Measurements from ENCODE around the gene EEA1. TPM values are rescaled to one million over a fixed set of nuclear protein-coding genes. Genes with fewer than 3 reads are reported as not detected.
"Not testable (repeated sequence)": the region's sequence is repeated elsewhere in the genome, so short reads cannot be mapped to it uniquely, and the experiment has no call there.

The EEA1 gene
- total RNA-seq, 4 donors from 2014 or later, result 11.6 to 25.4 (median 21.7) TPM

- WGBS, 2 donors (ENCODE audit: low coverage in 1 of 2), result 93 to 100% methylated on average over 3 of the region's 3 CpGs
- TF ChIP-seq POLR2A (IDR thresholded peaks at IDR 0.05) (no peak), POLR2AphosphoS5 (IDR thresholded peaks at IDR 0.05) (no peak), CTCF (IDR thresholded peaks at IDR 0.05) (no peak), EP300 (IDR thresholded peaks at IDR 0.05; ENCODE audit: low read depth) (no peak)
These were observed 169.3 kb downstream of the EEA1 start for GRCh38 chr12:92759634-92760268.

GRCh38 chr12:92757597-92758121, 171.4 kb downstream of the EEA1 start:
- no peak overlapping the region for H3K4me3 ChIP-seq
- no peak for DNase-seq
- in situ Hi-C loops (cut with MboI; ENCODE audit: low pct_ligation_motif_present in 1 of 4, low pct_unique_long_range_greater_than_20kb in 1 of 4, low sequenced_read_pairs in 3 of 4), result no loop called here
- no peaks in the 10 kb centered on the region for H3K36me3 ChIP-seq
- TF ChIP-seq CTCF (IDR thresholded peaks at IDR 0.05), result no peak
- no peak for TF ChIP-seq POLR2A (IDR thresholded peaks at IDR 0.05)
- no peak for TF ChIP-seq POLR2AphosphoS5 (IDR thresholded peaks at IDR 0.05)
- TF ChIP-seq EP300 (IDR thresholded peaks at IDR 0.05; ENCODE audit: low read depth), result no peak
- no peaks in the 10 kb centered on the region for H3K4me1 ChIP-seq
- H3K27ac ChIP-seq, result no peak overlapping the region
- H3K9me3 ChIP-seq, result no peaks in the 10 kb centered on the region
- intact Hi-C loops (cut with DNase I; ENCODE audit: low total_unique reads), result no loop called here
- 75 to 85% methylated on average over 5 of the region's 5 CpGs for WGBS, 2 donors (ENCODE audit: low coverage in 1 of 2)
- H3K27me3 ChIP-seq, result no peaks in the 10 kb centered on the region

More at GRCh38 chr12:92759634-92760268, 169.3 kb downstream of the EEA1 start:
- no peak overlapping the region for H3K4me3 ChIP-seq
- DNase-seq, result no peak
- no peak overlapping the region for H3K27ac ChIP-seq
- no peaks in the 10 kb centered on the region for H3K36me3 ChIP-seq
- no peaks in the 10 kb centered on the region for H3K4me1 ChIP-seq
- intact Hi-C loops (cut with DNase I; ENCODE audit: low total_unique reads), result no loop called here
- no peaks in the 10 kb centered on the region for H3K27me3 ChIP-seq
- in situ Hi-C loops (cut with MboI; ENCODE audit: low pct_ligation_motif_present in 1 of 4, low pct_unique_long_range_greater_than_20kb in 1 of 4, low sequenced_read_pairs in 3 of 4), result no loop called here
- H3K9me3 ChIP-seq, result no peaks in the 10 kb centered on the region

- DNase-seq, result no peak
- H3K36me3 ChIP-seq, result no peaks in the 10 kb centered on the region
- H3K4me1 ChIP-seq, result no peaks in the 10 kb centered on the region
- H3K4me3 ChIP-seq, result no peak overlapping the region
- H3K27ac ChIP-seq, result no peak overlapping the region
- intact Hi-C loops (cut with DNase I; ENCODE audit: low total_unique reads), result no loop called here
- no peaks in the 10 kb centered on the region for H3K9me3 ChIP-seq
- TF ChIP-seq CTCF (IDR thresholded peaks at IDR 0.05), result no peak
- in situ Hi-C loops (cut with MboI; ENCODE audit: low pct_ligation_motif_present in 1 of 4, low pct_unique_long_range_greater_than_20kb in 1 of 4, low sequenced_read_pairs in 3 of 4), result no loop called here
- H3K27me3 ChIP-seq, result no peaks in the 10 kb centered on the region
- WGBS, 2 donors (ENCODE audit: low coverage in 1 of 2), result 64 to 77% methylated on average over 2 to 3 of the region's 3 CpGs
These were observed 172.0 kb downstream of the EEA1 start for GRCh38 chr12:92756898-92757596.

GRCh38 chr12:92753976-92754885, 174.9 kb downstream of the EEA1 start:
- Histone ChIP-seq H3K4me1 (no peaks in the 10 kb centered on the region), H3K36me3 (no peaks in the 10 kb centered on the region), H3K27ac (no peak overlapping the region), H3K27me3 (no peaks in the 10 kb centered on the region), H3K9me3 (no peaks in the 10 kb centered on the region), H3K4me3 (no peak overlapping the region)
- TF ChIP-seq EP300 (IDR thresholded peaks at IDR 0.05; ENCODE audit: low read depth), result no peak
- no peak for TF ChIP-seq CTCF (IDR thresholded peaks at IDR 0.05)
- no peak for TF ChIP-seq POLR2A (IDR thresholded peaks at IDR 0.05)
- TF ChIP-seq POLR2AphosphoS5 (IDR thresholded peaks at IDR 0.05), result no peak
- in situ Hi-C loops (cut with MboI; ENCODE audit: low pct_ligation_motif_present in 1 of 4, low pct_unique_long_range_greater_than_20kb in 1 of 4, low sequenced_read_pairs in 3 of 4), result no loop called here
- no peak for DNase-seq
- WGBS, 2 donors (ENCODE audit: low coverage in 1 of 2), result 54 to 86% methylated on average over 1 to 10 of the region's 10 CpGs
- intact Hi-C loops (cut with DNase I; ENCODE audit: low total_unique reads), result no loop called here

- in situ Hi-C loops (cut with MboI; ENCODE audit: low pct_ligation_motif_present in 1 of 4, low pct_unique_long_range_greater_than_20kb in 1 of 4, low sequenced_read_pairs in 3 of 4); intact Hi-C loops (cut with DNase I; ENCODE audit: low total_unique reads); H3K4me3 ChIP-seq; H3K27me3 ChIP-seq; H3K36me3 ChIP-seq; H3K9me3 ChIP-seq; DNase-seq; H3K27ac ChIP-seq; H3K4me1 ChIP-seq: not testable (repeated sequence)
These were observed 179.4 kb downstream of the EEA1 start for GRCh38 chr12:92749691-92750090.

All from transverse colon (tissue), 4 donors.